ENCODE data around the gene TEX12. TPM values are rescaled to one million over a fixed set of nuclear protein-coding genes. Genes with fewer than 3 reads are reported as not detected.

TEX12 gene
- total RNA-seq, 1 experiment from 2014 or later, result not detected

DNA sequence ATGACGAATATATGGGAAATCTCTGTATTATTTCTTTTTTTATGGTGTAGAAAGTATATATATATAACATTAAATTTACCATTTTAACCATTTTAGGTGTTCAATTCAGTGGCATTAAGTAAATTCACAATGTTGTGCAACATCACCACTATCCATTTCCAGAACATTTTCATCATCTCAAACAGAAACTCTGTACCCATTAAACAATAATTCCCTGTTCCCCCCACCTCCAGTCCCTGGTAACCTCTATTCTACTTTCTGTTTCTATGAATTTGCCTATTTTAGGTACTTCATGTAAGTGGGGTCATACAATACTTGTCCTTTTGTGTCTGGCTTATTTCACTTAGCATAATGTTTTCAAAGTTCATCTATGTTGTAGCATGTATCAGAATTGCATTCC, 43.7 kb downstream of the TEX12 start:
- CTCF ChIA-PET, result no interaction called here
- intact Hi-C loops (cut with micrococcal nuclease; ENCODE audit: unreplicated experiment), result no loop called here
- TF ChIP-seq, protein P1, sequence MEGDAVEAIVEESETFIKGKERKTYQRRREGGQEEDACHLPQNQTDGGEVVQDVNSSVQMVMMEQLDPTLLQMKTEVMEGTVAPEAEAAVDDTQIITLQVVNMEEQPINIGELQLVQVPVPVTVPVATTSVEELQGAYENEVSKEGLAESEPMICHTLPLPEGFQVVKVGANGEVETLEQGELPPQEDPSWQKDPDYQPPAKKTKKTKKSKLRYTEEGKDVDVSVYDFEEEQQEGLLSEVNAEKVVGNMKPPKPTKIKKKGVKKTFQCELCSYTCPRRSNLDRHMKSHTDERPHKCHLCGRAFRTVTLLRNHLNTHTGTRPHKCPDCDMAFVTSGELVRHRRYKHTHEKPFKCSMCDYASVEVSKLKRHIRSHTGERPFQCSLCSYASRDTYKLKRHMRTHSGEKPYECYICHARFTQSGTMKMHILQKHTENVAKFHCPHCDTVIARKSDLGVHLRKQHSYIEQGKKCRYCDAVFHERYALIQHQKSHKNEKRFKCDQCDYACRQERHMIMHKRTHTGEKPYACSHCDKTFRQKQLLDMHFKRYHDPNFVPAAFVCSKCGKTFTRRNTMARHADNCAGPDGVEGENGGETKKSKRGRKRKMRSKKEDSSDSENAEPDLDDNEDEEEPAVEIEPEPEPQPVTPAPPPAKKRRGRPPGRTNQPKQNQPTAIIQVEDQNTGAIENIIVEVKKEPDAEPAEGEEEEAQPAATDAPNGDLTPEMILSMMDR (IDR thresholded peaks at IDR 0.05; ENCODE audit: unreplicated experiment), result no peak
- Mint-ChIP-seq H3K27me3 (ENCODE audit: unreplicated experiment) (no peaks in the 10 kb centered on the region), H3K27ac (ENCODE audit: unreplicated experiment) (no peak overlapping the region), H3K36me3 (ENCODE audit: insufficient read depth, unreplicated experiment) (no peaks in the 10 kb centered on the region), H3K9me3 (ENCODE audit: low read depth, unreplicated experiment) (no peaks in the 10 kb centered on the region), H3K4me3 (ENCODE audit: low read depth, unreplicated experiment) (no peak overlapping the region), H3K4me1 (ENCODE audit: low read depth, unreplicated experiment) (no peaks in the 10 kb centered on the region)
- no TSS peak for BruUV-seq (replicated peaks)
- no peak for DNase-seq

DNA sequence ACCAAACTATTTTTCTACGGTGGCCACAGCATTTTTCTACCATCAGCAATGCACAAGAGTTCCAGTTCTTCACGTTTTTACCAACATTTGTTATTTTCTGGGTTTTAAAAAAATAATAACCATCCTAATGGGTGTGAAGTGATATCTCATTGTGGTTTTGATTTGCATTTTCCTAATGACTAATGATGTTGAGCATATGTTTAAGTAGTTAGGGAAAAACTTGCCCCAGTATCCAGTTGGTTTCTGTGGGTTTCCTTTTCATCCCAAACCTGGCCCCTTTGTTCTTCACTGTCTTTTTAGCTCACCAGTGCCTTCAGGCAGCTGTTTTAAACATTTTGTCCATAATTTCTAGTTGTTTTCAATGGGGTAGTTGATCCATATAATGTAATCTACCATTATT, 44.4 kb downstream of the TEX12 start:
- Mint-ChIP-seq H3K9me3 (ENCODE audit: low read depth, unreplicated experiment) (no peaks in the 10 kb centered on the region), H3K4me3 (ENCODE audit: low read depth, unreplicated experiment) (no peak overlapping the region), H3K27ac (ENCODE audit: unreplicated experiment) (no peak overlapping the region), H3K4me1 (ENCODE audit: low read depth, unreplicated experiment) (peaks cover 6% of the 10 kb centered on the region), H3K27me3 (ENCODE audit: unreplicated experiment) (no peaks in the 10 kb centered on the region), H3K36me3 (ENCODE audit: insufficient read depth, unreplicated experiment) (no peaks in the 10 kb centered on the region)
- CTCF ChIA-PET, result no interaction called here
- intact Hi-C loops (cut with micrococcal nuclease; ENCODE audit: unreplicated experiment), result no loop called here
- TF ChIP-seq, protein P1 (IDR thresholded peaks at IDR 0.05; ENCODE audit: unreplicated experiment), result no peak
- DNase-seq, result no peak
- no TSS peak for BruUV-seq (replicated peaks)

DNA sequence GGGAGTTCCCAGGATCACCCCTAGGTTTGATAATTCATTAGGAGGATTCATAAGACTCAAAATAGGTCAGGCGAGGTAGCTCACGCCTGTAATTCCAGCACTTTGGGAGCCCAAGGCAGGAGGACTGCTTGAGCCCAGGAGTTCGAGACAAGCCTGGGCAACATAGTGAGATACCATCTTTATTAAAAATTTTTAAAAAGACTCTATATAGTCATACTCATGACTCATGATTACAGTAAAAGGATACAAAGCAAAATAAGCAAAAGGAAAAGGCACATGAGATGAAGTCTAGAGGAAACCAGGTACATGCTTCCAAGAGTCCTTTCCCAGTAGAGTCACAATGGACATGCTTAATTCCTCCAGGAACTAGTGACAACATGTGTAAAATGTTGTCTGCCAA, 45.1 kb downstream of the TEX12 start:
- TF ChIP-seq, protein P1 (IDR thresholded peaks at IDR 0.05; ENCODE audit: unreplicated experiment), result no peak
- no peaks in the 10 kb centered on the region for H3K9me3 Mint-ChIP-seq (ENCODE audit: low read depth, unreplicated experiment)
- CTCF ChIA-PET, result interaction anchor here (0.6 to 0.8 kb wide), 3 partner anchors 13 to 128 kb away, joined by 3 to 7 read pairs (median 3); no protein-coding TSS in a partner anchor
- intact Hi-C loops (cut with micrococcal nuclease; ENCODE audit: unreplicated experiment), result no loop called here
- no peaks in the 10 kb centered on the region for H3K27me3 Mint-ChIP-seq (ENCODE audit: unreplicated experiment)
- no peak for DNase-seq
- no TSS peak for BruUV-seq (replicated peaks)
- no peak overlapping the region for H3K4me3 Mint-ChIP-seq (ENCODE audit: low read depth, unreplicated experiment)
- H3K36me3 Mint-ChIP-seq (ENCODE audit: insufficient read depth, unreplicated experiment), result no peaks in the 10 kb centered on the region
- H3K4me1 Mint-ChIP-seq (ENCODE audit: low read depth, unreplicated experiment), result peaks cover 8% of the 10 kb centered on the region
- no peak overlapping the region for H3K27ac Mint-ChIP-seq (ENCODE audit: unreplicated experiment)

DNA sequence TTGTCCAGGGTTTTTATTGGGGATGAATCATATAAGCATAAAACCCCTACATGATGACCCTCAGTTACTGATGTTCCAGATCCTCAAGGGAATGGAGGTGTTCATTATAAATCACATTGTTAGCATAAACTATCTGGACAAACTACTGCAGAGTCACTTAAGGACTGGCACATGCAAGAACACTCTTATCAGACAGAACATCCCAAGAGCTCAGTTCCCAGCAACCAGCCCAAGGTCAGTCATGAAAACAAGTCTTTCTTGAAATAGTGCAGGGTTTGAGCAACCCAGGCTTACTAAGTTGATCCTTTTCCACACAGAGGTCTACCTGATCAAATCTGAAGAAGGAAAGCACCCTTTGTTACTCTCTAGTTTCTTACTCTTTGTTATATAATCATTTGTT, 45.5 kb downstream of the TEX12 start:
- peaks cover 8% of the 10 kb centered on the region for H3K4me1 Mint-ChIP-seq (ENCODE audit: low read depth, unreplicated experiment)
- no peak overlapping the region for H3K4me3 Mint-ChIP-seq (ENCODE audit: low read depth, unreplicated experiment)
- H3K36me3 Mint-ChIP-seq (ENCODE audit: insufficient read depth, unreplicated experiment), result no peaks in the 10 kb centered on the region
- no peaks in the 10 kb centered on the region for H3K27me3 Mint-ChIP-seq (ENCODE audit: unreplicated experiment)
- CTCF ChIA-PET, result interaction anchor here (0.6 to 0.8 kb wide), 3 partner anchors 14 to 400 kb away, joined by 3 to 7 read pairs (median 4); no protein-coding TSS in a partner anchor
- TF ChIP-seq, protein P1 (IDR thresholded peaks at IDR 0.05; ENCODE audit: unreplicated experiment), result no peak
- no peak for DNase-seq
- H3K9me3 Mint-ChIP-seq (ENCODE audit: low read depth, unreplicated experiment), result no peaks in the 10 kb centered on the region
- no TSS peak for BruUV-seq (replicated peaks)
- H3K27ac Mint-ChIP-seq (ENCODE audit: unreplicated experiment), result no peak overlapping the region
- intact Hi-C loops (cut with micrococcal nuclease; ENCODE audit: unreplicated experiment), result no loop called here

All from Calu3 (cell line).